Kidney capillary endothelial cell (primary cell): ENCODE results near the gene DTX3L.
"Not testable (repeated sequence)": the region's sequence is repeated elsewhere in the genome, so short reads cannot be mapped to it uniquely, and the experiment has no call there.

Experiments used
- DNase-seq: peaks from one replicate; pipeline ENCODE4 v3.0.0-alpha.2; 2018; ENCODE audit warnings: low spot score

Gene DTX3L

GRCh38 chr3:122562923-122563716 is 1.0 kb upstream of the DTX3L start:
- DNase-seq, result no peak

DNA sequence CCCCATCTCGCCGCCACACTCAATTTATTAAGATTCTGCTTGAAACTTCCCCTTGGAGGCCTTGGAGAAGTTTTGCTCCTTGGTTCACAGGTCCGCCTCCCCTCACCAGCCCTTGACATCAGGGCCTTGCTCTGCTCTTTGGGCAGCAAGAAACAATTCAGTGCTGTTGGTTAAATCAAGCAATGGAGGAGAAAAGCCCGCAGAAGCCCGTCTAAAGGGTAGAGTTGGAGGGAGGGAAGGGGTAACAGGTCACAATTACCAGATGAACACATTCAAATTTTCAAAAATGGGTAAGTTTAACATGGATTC is 467 bp upstream of the DTX3L start:
- DNase-seq, result no peak

GRCh38 chr3:122568131-122568530 is 4.0 kb downstream of the DTX3L start:
- DNase-seq, result not testable (repeated sequence)

DNA sequence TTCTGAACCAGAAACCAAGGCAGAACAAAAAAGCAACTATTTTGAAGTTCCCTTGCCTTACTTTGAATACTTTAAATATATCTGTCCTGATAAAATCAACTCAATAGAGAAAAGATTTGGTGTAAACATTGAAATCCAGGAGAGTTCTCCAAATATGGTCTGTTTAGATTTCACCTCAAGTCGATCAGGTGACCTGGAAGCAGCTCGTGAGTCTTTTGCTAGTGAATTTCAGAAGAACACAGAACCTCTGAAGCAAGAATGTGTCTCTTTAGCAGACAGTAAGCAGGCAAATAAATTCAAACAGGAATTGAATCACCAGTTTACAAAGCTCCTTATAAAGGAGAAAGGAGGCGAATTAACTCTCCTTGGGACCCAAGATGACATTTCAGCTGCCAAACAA is 4.6 kb downstream of the DTX3L start:
- DNase-seq, result no peak

DNA sequence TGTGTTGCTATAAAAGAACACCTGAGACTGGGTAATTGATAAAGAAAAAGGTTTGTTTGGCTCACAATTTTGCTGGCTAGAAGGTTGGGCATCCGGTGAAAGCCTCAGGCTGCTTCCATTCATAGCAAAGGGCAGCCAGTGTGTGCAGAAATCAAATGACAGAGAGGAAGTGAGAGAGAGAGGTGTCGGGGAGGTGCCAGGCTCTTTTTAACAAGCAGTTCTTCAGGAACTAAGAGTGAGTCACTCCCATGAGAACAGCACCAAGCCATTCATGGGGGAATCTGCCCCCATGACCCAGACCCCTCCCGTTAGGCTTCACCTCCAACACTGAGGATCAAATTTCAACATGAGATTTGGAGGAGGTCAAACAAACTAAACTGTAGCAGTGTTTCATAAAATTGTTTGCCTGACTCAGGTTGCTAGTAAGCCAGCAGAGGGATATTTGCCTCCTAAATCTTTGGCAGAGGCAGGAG is 8.8 kb downstream of the DTX3L start:
- no peak for DNase-seq

GRCh38 chr3:122576174-122576940 is 12.2 kb downstream of the DTX3L start:
- DNase-seq, result no peak

DNA sequence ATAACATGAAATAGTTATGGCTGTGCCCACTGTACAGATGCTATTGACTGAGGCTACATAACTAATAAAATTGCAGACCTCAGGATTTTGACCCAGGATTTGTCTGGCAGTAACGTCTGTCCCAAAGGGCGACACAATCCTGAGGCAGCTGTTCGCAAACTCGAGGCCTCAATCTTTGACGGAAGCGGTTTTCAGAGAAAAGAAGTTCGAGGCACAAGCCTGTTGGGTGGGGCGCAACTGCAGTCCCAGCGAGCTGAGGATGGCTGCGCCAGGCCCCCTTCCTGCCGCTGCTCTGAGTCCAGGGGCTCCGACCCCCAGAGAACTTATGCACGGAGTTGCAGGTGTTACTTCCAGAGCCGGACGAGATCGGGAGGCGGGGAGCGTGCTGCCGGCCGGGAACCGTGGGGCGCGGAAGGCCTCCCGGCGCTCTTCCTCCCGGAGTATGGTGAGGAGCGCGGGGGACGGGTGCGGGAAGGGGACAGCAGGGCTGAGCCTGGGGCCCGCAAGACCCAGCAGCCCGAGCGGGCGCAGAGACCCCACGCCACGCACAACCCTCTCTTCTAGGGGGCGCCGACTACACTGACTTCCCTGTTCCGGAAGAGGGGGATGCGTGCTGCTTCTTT is 13.4 kb downstream of the DTX3L start, which contains the start of gene PARP15:
Gene PARP15, plus strand, starts transcription at position 242 of the 623 bp plus-strand sequence. Its CDS starts 18 bp downstream, at position 260.
- DNase-seq, result no peak

- no peak for DNase-seq
Observed at GRCh38 chr3:122578069-122578740, 14.1 kb downstream of the DTX3L start.

DNA sequence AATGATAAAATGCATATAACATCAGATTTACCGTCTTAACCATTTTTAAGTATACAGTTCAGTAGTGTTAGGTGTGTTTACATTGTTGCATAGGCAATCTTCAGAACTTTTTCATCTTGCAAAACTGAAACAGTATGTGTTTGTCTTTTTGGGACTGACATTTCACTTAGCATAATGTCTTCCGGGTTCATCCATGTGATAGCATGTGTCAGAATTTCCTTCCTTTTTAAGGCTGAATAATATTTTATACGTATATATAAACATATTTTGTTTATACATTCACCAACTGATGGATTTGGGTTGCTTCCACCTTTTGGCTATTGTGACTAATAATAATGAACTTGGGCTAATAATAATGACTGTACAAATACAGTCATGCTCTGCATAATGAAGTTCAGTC is 16.3 kb downstream of the DTX3L start:
- no peak for DNase-seq

DNA sequence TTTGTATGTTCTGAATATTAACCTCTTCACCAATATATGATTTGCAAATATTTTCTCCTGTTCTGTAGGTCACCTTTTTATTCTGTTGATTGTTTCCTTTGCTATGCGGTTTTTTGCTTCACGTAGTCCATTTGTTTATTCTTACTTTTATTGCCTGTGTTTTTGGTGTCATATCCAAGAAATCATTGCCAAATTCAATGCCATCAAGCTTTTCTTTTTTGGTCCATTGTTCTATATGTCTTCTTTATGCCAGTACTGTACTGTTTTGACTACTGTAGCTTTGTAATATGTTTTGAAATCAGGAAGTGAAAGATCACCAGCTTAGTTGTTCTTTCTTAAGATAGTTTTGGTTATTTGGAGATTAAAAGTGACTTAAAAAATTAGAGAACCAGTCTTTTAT is 17.5 kb downstream of the DTX3L start:
- no peak for DNase-seq

- no peak for DNase-seq
Observed at GRCh38 chr3:122582390-122582789, 18.3 kb downstream of the DTX3L start.

- DNase-seq, result no peak
Observed at GRCh38 chr3:122586098-122586497, 22.0 kb downstream of the DTX3L start.

- no peak for DNase-seq
Observed at GRCh38 chr3:122586773-122587485, 22.8 kb downstream of the DTX3L start.

DNA sequence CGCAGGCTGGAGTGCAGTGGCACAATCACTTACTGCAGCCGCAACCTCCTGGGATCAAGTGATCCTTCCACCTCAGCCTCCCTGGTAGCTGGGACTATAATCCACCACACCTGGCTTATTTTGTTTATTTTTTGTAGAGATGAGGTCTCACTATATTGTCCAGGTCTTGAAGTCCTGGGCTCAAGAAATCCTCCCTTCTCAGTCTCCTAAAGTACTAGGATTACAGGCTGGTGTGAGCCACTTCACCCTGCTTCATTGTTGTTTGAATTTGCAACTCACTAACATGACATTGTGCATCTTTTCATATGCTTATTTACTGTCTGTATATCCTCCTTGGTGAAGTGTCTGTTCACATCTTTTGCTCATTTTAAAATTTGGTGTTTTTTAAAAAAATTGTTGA is 23.4 kb downstream of the DTX3L start:
- no peak for DNase-seq

- DNase-seq, result no peak
Observed at GRCh38 chr3:122589297-122589696, 25.2 kb downstream of the DTX3L start.

DNA sequence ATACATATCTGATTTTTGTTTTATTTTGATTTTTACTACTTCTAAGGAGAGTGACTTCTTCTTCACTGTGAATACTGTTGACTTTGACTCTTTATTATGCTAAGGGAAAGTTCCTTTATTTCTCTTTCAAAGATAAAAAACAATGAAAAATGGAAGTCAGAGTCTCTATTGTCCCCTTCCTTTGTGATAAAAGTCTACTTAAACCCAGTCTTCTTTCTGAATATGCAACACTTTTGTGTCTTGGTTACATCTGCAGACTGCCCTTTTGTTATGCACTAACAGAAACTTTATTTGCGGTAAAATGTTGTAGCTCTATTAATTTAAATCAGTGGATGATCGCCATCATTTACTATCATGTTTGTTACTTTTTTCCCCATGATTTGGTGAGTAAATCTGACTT is 26.5 kb downstream of the DTX3L start:
- no peak for DNase-seq

DNA sequence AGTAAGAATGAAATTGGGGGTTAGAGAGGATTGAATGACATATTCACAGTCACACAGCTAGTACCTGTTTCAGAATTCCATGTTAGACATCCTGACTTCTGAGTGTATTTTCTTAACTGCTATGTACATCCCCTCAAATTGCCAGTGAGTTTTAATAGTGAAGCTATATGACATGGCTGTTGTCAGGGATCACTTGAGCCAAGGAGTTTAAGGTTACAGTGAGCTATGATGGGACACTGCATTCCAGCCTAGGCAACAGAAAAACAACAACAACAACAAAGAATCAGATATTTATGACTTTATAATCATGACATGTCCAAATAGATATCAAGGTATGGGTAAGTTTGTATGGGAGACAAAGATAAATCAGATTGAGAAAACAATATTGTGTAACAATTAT is 29.9 kb downstream of the DTX3L start:
- DNase-seq, result no peak

- DNase-seq, result no peak
Observed at GRCh38 chr3:122598151-122598550, 34.0 kb downstream of the DTX3L start.

GRCh38 chr3:122598556-122598955 is 34.4 kb downstream of the DTX3L start:
- DNase-seq, result no peak

DNA sequence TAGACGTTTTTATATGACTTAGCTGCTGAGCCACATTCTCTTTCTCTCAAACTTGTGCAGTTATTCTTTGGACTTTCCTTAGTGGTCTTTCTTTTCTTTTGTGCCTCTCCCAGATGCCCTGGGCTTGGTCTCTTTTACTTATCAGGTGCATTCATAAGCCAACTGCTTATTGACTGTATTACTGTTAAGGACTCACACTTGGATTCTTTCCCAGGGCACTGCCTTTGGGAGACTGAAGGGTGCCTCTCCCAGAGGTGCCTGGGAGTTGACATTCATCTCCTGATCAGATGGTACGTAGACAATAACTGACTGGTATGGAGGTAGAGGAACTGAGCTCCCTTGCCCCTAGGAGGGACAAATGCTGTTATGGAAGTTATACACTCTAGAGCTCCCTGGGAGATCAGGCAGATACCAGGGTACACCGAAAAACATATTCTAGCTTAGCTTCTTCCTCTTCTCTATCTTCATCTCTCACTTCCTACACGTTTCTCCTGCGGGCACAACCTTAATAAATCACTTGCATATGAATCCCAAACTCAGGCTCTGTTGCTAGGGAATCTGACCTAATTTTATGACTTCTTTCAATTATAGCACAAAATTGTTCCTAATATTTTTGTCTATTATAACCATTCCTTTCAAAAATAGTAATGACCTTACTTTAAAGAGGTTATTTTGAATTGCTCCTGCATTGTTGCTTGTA is 38.0 kb downstream of the DTX3L start:
- no peak for DNase-seq

DNA sequence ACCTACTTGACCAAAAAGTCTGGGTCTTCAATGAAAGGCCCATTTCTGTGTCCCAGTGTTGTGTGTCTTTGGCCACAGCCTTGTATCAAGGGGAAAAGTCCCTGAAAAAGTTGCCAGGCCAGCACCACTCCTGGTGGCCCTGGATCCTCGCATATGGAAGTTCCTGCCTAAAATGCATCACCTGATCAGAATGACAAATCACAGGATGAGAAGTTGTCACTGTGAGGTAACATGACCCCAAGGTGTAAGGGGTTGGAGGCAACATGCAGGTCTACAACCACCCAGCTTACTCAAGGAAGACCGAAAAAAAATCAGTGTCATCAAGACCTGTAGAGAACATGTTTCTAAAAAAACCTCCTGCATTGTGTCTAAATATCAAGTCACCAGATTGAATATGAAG is 38.9 kb downstream of the DTX3L start:
- DNase-seq, result no peak
